Trophoblast cell (in vitro differentiated cells and primary cell): ENCODE data around the gene COL1A1.

ENCODE experiments used
- DNase-seq, 2 donors: peaks; one replicate each; pipeline ENCODE4 v3.0.0-alpha.2; 2016
- H2AFZ ChIP-seq: 2 replicates; pipeline ENCODE4 v1.6.1; 2013; ENCODE audit warnings: low read length, moderate library complexity, mild to moderate bottlenecking; ENCODE audit not compliant: insufficient read depth, poor library complexity
- H2AK5ac ChIP-seq: 2 replicates; pipeline ENCODE4 v1.6.1; 2013; ENCODE audit warnings: mild to moderate bottlenecking, low read length
- H2BK120ac ChIP-seq: 2 replicates; pipeline ENCODE4 v1.6.1; 2013; ENCODE audit warnings: low read length, mild to moderate bottlenecking, moderate library complexity; ENCODE audit not compliant: insufficient read depth, poor library complexity
- H2BK12ac ChIP-seq: 2 replicates; pipeline ENCODE4 v1.6.1; 2013; ENCODE audit warnings: mild to moderate bottlenecking, low read length, moderate library complexity
- H2BK5ac ChIP-seq: 2 replicates; pipeline ENCODE4 v1.6.1; 2013; ENCODE audit warnings: low read length, low read depth, moderate library complexity, mild to moderate bottlenecking; ENCODE audit not compliant: poor library complexity
- H3K14ac ChIP-seq: 2 replicates; pipeline ENCODE4 v1.6.1; 2013; ENCODE audit warnings: mild to moderate bottlenecking, low read length
- H3K18ac ChIP-seq: 2 replicates; pipeline ENCODE4 v1.6.1; 2013; ENCODE audit warnings: mild to moderate bottlenecking, low read length
- H3K23ac ChIP-seq: 2 replicates; pipeline ENCODE4 v1.6.1; 2013; ENCODE audit warnings: low read length
- H3K27ac ChIP-seq: 2 replicates; pipeline ENCODE4 v1.5.1; 2013; ENCODE audit warnings: low read depth, mild to moderate bottlenecking, inconsistent platforms, low read length, moderate library complexity
- H3K27me3 ChIP-seq: 2 replicates; pipeline ENCODE4 v1.6.1; 2013; ENCODE audit warnings: inconsistent platforms, mild to moderate bottlenecking, low read length, moderate library complexity; ENCODE audit not compliant: insufficient read depth
- H3K36me3 ChIP-seq, 2 experiments: 1 replicate in 1 of 2; 2 replicates in 1 of 2; pipeline ENCODE4 v1.6.1; 2013; ENCODE audit warnings: low read length in 2 of 2, mild to moderate bottlenecking in 2 of 2, moderate library complexity in 1 of 2; ENCODE audit not compliant: insufficient read depth in 2 of 2, control insufficient read depth in 1 of 2
- H3K4ac ChIP-seq: 2 replicates; pipeline ENCODE4 v1.6.1; 2013; ENCODE audit warnings: low read depth, mild to moderate bottlenecking, low read length, moderate library complexity
- H3K4me1 ChIP-seq, 2 experiments: 1 replicate in 1 of 2; 2 replicates in 1 of 2; pipeline ENCODE4 v1.6.1; 2013; ENCODE audit warnings: low read length in 2 of 2, mild to moderate bottlenecking in 2 of 2, moderate library complexity in 1 of 2; ENCODE audit not compliant: insufficient read depth in 2 of 2, control insufficient read depth in 1 of 2
- H3K4me2 ChIP-seq: 2 replicates; pipeline ENCODE4 v1.6.1; 2013; ENCODE audit warnings: inconsistent platforms, mild to moderate bottlenecking, low read length, moderate library complexity
- H3K4me3 ChIP-seq: 2 replicates; pipeline ENCODE4 v1.5.1; 2013; ENCODE audit warnings: mild to moderate bottlenecking, low read depth, low read length, inconsistent platforms
- H3K79me1 ChIP-seq: one replicate; pipeline ENCODE4 v1.6.1; 2013; ENCODE audit warnings: low read length
- H3K79me2 ChIP-seq: 2 replicates; pipeline ENCODE4 v1.6.1; 2013; ENCODE audit warnings: low read length, mild to moderate bottlenecking; ENCODE audit not compliant: control insufficient read depth, insufficient read depth, poor library complexity
- H3K9ac ChIP-seq: 2 replicates; pipeline ENCODE4 v1.6.1; 2013; ENCODE audit warnings: mild to moderate bottlenecking, low read length
- H3K9me3 ChIP-seq: 2 replicates; pipeline ENCODE4 v1.6.1; 2013; ENCODE audit warnings: low read depth, mild to moderate bottlenecking, control low read depth, inconsistent platforms, low read length; ENCODE audit not compliant: insufficient read depth
- H4K12ac ChIP-seq: 2 replicates; pipeline ENCODE4 v1.6.1; 2013; ENCODE audit warnings: low read depth, mild to moderate bottlenecking, low read length, moderate library complexity
- H4K8ac ChIP-seq: 2 replicates; pipeline ENCODE4 v1.6.1; 2013; ENCODE audit warnings: low read depth, mild to moderate bottlenecking, low read length, moderate library complexity
- H4K91ac ChIP-seq: one replicate; pipeline ENCODE4 v1.6.1; 2013; ENCODE audit warnings: low read depth, mild to moderate bottlenecking, low read length, moderate library complexity
- WGBS: extraction: QIAGEN DNeasy Blood & Tissue Kit; methylation state at CpG from one replicate; pipeline ENCODE4 v1.1.7; 2013; ENCODE audit warnings: missing lambda C conversion rate; ENCODE audit not compliant: insufficient read length, insufficient coverage; ENCODE audit errors: extremely low coverage; 5-methylcytosine and 5-hydroxymethylcytosine counted together

COL1A1 gene

GRCh38 chr17:50200457-50201275, 765 bp downstream of the COL1A1 start:
- DNase-seq = peak; percentile 85 to 90
- peak overlapping the region; percentile 24 for H2AK5ac ChIP-seq
- H3K36me3 ChIP-seq = peaks cover 30 to 37% of the 10 kb centered on the region in 2 experiments
- no peaks in the 10 kb centered on the region for H3K9me3 ChIP-seq
- peak overlapping the region; percentile 99 for H3K18ac ChIP-seq
- H3K4me2 ChIP-seq = peak overlapping the region; percentile 75
- H2AFZ ChIP-seq = peak overlapping the region; percentile 80
- peaks cover 28 to 35% of the 10 kb centered on the region in 2 experiments for H3K4me1 ChIP-seq
- no peak overlapping the region for H3K23ac ChIP-seq
- H3K14ac ChIP-seq = peak overlapping the region; percentile 99
- peak overlapping the region; percentile 91 for H4K8ac ChIP-seq
- H3K79me1 ChIP-seq = peaks cover 42% of the 10 kb centered on the region
- H2BK12ac ChIP-seq = peak overlapping the region; percentile 61
- H2BK5ac ChIP-seq = peak overlapping the region; percentile 95
- H3K79me2 ChIP-seq = peaks cover 12% of the 10 kb centered on the region
- peak overlapping the region; percentile 89 for H3K9ac ChIP-seq
- peak overlapping the region; percentile 96 for H4K12ac ChIP-seq
- no CpG with 5 or more reads among the region's 55 CpGs for WGBS
- no peaks in the 10 kb centered on the region for H3K27me3 ChIP-seq
- H4K91ac ChIP-seq = peak overlapping the region; percentile 99
- peak overlapping the region; percentile 98 for H2BK120ac ChIP-seq
- peak overlapping the region; percentile 95 for H3K4ac ChIP-seq
- peak overlapping the region; percentile 97 for H3K27ac ChIP-seq
- H3K4me3 ChIP-seq = peak overlapping the region; percentile 95

GRCh38 chr17:50199803-50200456, 1.5 kb downstream of the COL1A1 start:
- Histone ChIP-seq H3K9me3 (no peaks in the 10 kb centered on the region), H3K9ac (peak overlapping the region; percentile 38), H2BK5ac (peak overlapping the region; percentile 95), H2BK12ac (no peak overlapping the region), H2AFZ (peak overlapping the region; percentile 11), H3K4ac (no peak overlapping the region), H4K12ac (no peak overlapping the region), H2AK5ac (no peak overlapping the region), H3K79me1 (peaks cover 38% of the 10 kb centered on the region), H3K27ac (peak overlapping the region; percentile 97), H3K79me2 (peaks cover 12% of the 10 kb centered on the region), H3K14ac (peak overlapping the region; percentile 69), H3K27me3 (no peaks in the 10 kb centered on the region), H3K4me2 (peak overlapping the region; percentile 75), H4K8ac (peak overlapping the region; percentile 36), H3K18ac (peak overlapping the region; percentile 35), H3K4me1 (peaks cover 22 to 28% of the 10 kb centered on the region in 2 experiments), H3K23ac (no peak overlapping the region), H4K91ac (peak overlapping the region; percentile 70), H3K36me3 (peaks cover 38 to 45% of the 10 kb centered on the region in 2 experiments), H2BK120ac (peak overlapping the region; percentile 70), H3K4me3 (peak overlapping the region; percentile 95)
- no CpG with 5 or more reads among the region's 36 CpGs for WGBS
- DNase-seq = peak; percentile 64 to 73

DNA sequence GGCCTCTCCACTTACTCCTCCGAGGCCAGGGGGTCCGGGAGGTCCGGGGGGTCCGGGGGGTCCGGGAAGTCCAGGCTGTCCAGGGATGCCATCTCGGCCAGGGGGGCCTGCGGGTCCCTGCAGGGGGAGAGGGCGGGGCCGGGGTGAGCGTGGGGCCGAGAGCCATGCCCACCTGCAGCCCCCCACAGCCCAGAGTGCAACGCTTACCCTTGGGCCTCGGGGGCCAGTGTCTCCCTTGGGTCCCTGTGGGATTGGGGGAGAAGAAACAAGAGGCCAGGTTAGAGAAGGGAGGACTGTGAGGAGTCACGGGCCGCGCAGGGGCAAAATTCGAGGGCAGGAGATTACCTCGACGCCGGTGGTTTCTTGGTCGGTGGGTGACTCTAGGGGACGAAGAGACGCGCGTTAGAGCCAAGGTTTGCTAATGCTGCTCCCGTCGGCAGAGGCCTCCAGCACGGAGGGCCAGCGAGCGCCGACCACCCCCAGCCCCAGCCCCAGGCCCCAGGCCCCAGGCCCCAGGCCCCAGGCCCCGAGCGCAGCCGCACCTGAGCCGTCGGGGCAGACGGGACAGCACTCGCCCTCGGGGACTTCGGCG, 2.1 kb downstream of the COL1A1 start:
- Histone ChIP-seq H3K4me3 (peak overlapping the region; percentile 55), H3K27ac (peak overlapping the region; percentile 97), H4K91ac (peak overlapping the region; percentile 85), H3K9me3 (no peaks in the 10 kb centered on the region), H2BK5ac (peak overlapping the region; percentile 78), H3K18ac (peak overlapping the region; percentile 91), H3K79me2 (peaks cover 12% of the 10 kb centered on the region), H3K9ac (peak overlapping the region; percentile 48), H2BK120ac (peak overlapping the region; percentile 79), H3K36me3 (peaks cover 44 to 51% of the 10 kb centered on the region in 2 experiments), H3K79me1 (peaks cover 32% of the 10 kb centered on the region), H3K23ac (no peak overlapping the region), H3K4me2 (peak overlapping the region; percentile 75), H2AFZ (peak overlapping the region; percentile 37), H2BK12ac (peak overlapping the region; percentile 76), H3K4ac (peak overlapping the region; percentile 47), H4K12ac (no peak overlapping the region), H3K4me1 (peaks cover 16 to 23% of the 10 kb centered on the region in 2 experiments), H4K8ac (peak overlapping the region; percentile 42), H2AK5ac (peak overlapping the region; percentile 60), H3K27me3 (no peaks in the 10 kb centered on the region), H3K14ac (peak overlapping the region; percentile 83)
- DNase-seq = no peak
- WGBS = no CpG with 5 or more reads among the region's 41 CpGs

DNA sequence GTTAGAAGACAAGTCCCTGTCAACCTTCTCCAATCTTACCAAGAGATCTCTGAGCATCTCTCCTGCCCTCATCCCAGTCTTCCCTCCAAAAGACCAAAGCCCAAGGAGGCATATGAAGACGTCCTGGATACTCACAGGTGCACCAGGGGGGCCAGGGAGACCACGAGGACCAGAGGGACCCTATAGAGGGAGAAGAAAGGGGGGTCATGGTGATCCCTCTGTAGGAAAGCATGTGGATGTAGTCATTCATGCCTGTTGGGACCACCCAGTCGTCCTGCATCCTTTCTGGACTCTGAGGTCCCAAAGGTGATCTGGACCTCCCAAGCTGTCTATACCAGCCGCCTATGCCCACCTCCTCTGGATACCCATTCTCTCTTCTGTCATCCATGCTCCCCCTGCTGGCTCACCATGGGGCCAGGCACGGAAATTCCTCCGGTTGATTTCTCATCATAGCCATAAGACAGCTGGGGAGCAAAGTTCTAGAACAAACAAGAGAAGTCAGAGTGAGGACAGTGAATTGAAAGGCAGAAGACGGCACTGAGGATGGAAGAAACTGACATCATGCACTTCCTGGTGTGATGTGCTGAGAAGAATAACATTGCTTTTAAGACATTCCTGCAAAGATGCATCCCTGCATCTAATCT, 3.3 kb downstream of the COL1A1 start:
- H3K4me1 ChIP-seq = peaks cover 5 to 14% of the 10 kb centered on the region in 2 experiments
- no peak overlapping the region for H3K4me3 ChIP-seq
- no peak overlapping the region for H3K9ac ChIP-seq
- H3K18ac ChIP-seq = peak overlapping the region; percentile 10
- H2BK12ac ChIP-seq = no peak overlapping the region
- peaks cover 24% of the 10 kb centered on the region for H3K79me1 ChIP-seq
- no peak overlapping the region for H2BK5ac ChIP-seq
- H3K9me3 ChIP-seq = no peaks in the 10 kb centered on the region
- no peak overlapping the region for H2BK120ac ChIP-seq
- H4K8ac ChIP-seq = no peak overlapping the region
- no peak overlapping the region for H4K12ac ChIP-seq
- no peak overlapping the region for H2AK5ac ChIP-seq
- no peak overlapping the region for H3K4ac ChIP-seq
- H3K27me3 ChIP-seq = no peaks in the 10 kb centered on the region
- no peak overlapping the region for H4K91ac ChIP-seq
- H2AFZ ChIP-seq = no peak overlapping the region
- no peak overlapping the region for H3K14ac ChIP-seq
- peaks cover 11% of the 10 kb centered on the region for H3K79me2 ChIP-seq
- no peak overlapping the region for H3K23ac ChIP-seq
- peak; percentile 35 to 61 for DNase-seq
- peaks cover 55 to 62% of the 10 kb centered on the region in 2 experiments for H3K36me3 ChIP-seq
- H3K27ac ChIP-seq = no peak overlapping the region
- no peak overlapping the region for H3K4me2 ChIP-seq
- no CpG with 5 or more reads among the region's 7 CpGs for WGBS
